Gastrocnemius medialis (tissue), 4 donors: Measurements from ENCODE around the gene CPXM2.

Experiments used
- CTCF ChIP-seq, 5 experiments: fragments of 450-650 bp in 3 of 5; fragments of 200-600 bp in 2 of 5; sonication (generic) in 2 of 5; IDR thresholded peaks in 4 of 5; conservative IDR thresholded peaks in 1 of 5; 1 replicate in 4 of 5; 2 replicates in 1 of 5; pipeline ENCODE4 v1.5.1; 2016 to 2019; ENCODE audit warnings: antibody characterized with exemption in 5 of 5, mild to moderate bottlenecking in 3 of 5, moderate library complexity in 3 of 5
- POLR2A ChIP-seq, 2 donors: fragments of 450-650 bp; IDR thresholded peaks; one replicate each; pipeline ENCODE4 v1.6.1; 2017; ENCODE audit warnings: antibody characterized with exemption in 2 of 2, mild to moderate bottlenecking in 2 of 2, moderate library complexity in 2 of 2

DNA sequence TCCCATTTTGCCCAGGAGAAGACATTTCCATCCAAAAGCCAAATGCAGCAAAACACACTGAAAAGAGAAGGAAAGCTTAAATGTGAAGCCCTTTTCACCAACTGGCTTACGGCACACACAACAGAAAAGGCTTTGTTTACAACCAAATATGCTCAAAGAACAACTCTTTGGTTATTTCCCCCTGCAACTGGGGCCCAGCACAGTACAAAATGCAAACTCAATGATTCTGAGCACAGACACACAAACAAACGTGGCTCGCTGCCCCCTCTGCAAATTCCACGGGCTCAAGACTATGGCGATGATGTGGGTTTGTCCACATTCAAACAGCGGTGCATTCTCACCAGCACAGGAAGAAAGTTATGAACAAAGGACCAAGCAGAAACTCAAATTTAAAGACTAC, 5.3 kb downstream of the CPXM2 start:
- no peak for TF ChIP-seq POLR2A (IDR thresholded peaks at IDR 0.05)
- TF ChIP-seq CTCF (IDR thresholded peaks at IDR 0.05 in 4 of 5, conservative IDR thresholded peaks at IDR 0.05 in 1 of 5), result no peak
